GM12878 (cell line): Measurements from ENCODE around the gene NCDN. TPM values are rescaled to one million over a fixed set of nuclear protein-coding genes. Genes with fewer than 3 reads are reported as not detected.

Experiments
- ASH2L ChIP-seq: fragments of 300-600, 200-600 bp; sonication (generic); IDR thresholded peaks from 2 replicates; pipeline ENCODE4 v1.6.1; 2017; ENCODE audit warnings: low read depth, mild to moderate bottlenecking, borderline replicate concordance
- ATF7 ChIP-seq: fragments of 450-650 bp; IDR thresholded peaks from 2 replicates; pipeline ENCODE4 v1.6.1; 2016; ENCODE audit warnings: low read depth, mild to moderate bottlenecking
- BACH1 ChIP-seq: fragments of 450-650 bp; IDR thresholded peaks from 2 replicates; pipeline ENCODE4 v1.6.1; 2017; ENCODE audit warnings: mild to moderate bottlenecking, borderline replicate concordance
- CREB1 ChIP-seq: IDR thresholded peaks from 2 replicates; pipeline ENCODE4 v1.6.1; 2012; ENCODE audit warnings: low read depth, mild to moderate bottlenecking, inconsistent platforms
- FOS ChIP-seq: IDR thresholded peaks from 3 replicates; pipeline ENCODE4 v1.6.1; 2011; ENCODE audit warnings: borderline replicate concordance; ENCODE audit not compliant: insufficient read length; ENCODE audit errors: extremely low read depth
- GABPA ChIP-seq: IDR thresholded peaks from 2 replicates; pipeline ENCODE4 v1.6.1; 2014; ENCODE audit warnings: antibody characterized with exemption, low read depth, mild to moderate bottlenecking, inconsistent platforms
- GATAD2B ChIP-seq: fragments of 450-650 bp; conservative IDR thresholded peaks from 2 replicates; pipeline ENCODE4 v1.6.1; 2017; ENCODE audit warnings: low read depth, mild to moderate bottlenecking, moderate library complexity
- HCFC1 ChIP-seq: fragments of 150-350 bp; IDR thresholded peaks from 2 replicates; pipeline ENCODE4 v1.6.1; 2014; ENCODE audit warnings: low read length
- IKZF1 ChIP-seq: fragments of 450-650 bp; conservative IDR thresholded peaks from 2 replicates; pipeline ENCODE4 v1.6.1; 2017; ENCODE audit warnings: antibody characterized with exemption, mild to moderate bottlenecking
- LARP7 ChIP-seq: fragments of 450-650 bp; IDR thresholded peaks from 2 replicates; pipeline ENCODE4 v1.6.1; 2017; ENCODE audit warnings: mild to moderate bottlenecking
- MEF2B ChIP-seq: fragments of 450-650 bp; IDR thresholded peaks from 2 replicates; pipeline ENCODE4 v1.6.1; 2018; ENCODE audit warnings: mild to moderate bottlenecking, moderate library complexity; ENCODE audit not compliant: partially characterized antibody, poor library complexity, severe bottlenecking
- MTA3 ChIP-seq: IDR thresholded peaks from 2 replicates; pipeline ENCODE4 v1.6.1; 2012; ENCODE audit warnings: low read length, inconsistent platforms, borderline replicate concordance
- NFIC ChIP-seq: IDR thresholded peaks from 2 replicates; pipeline ENCODE4 v1.6.1; 2012; ENCODE audit warnings: low read depth, mild to moderate bottlenecking, inconsistent platforms, low read length, moderate library complexity
- NFYB ChIP-seq: IDR thresholded peaks from 2 replicates; pipeline ENCODE4 v1.6.1; 2011; ENCODE audit warnings: low read depth, mild to moderate bottlenecking, low read length, improper control_type of control experiment, moderate library complexity; ENCODE audit not compliant: insufficient read depth
- NR2F1 ChIP-seq: fragments of 450-650 bp; conservative IDR thresholded peaks from 2 replicates; pipeline ENCODE4 v1.6.1; 2017; ENCODE audit warnings: mild to moderate bottlenecking
- POLR2A ChIP-seq: IDR thresholded peaks from 2 replicates; pipeline ENCODE4 v1.6.1; 2011; ENCODE audit warnings: low read depth, mild to moderate bottlenecking, low read length
- POLR2AphosphoS2 ChIP-seq: IDR thresholded peaks from 2 replicates; pipeline ENCODE4 v1.6.1; 2011; ENCODE audit warnings: low read depth, mild to moderate bottlenecking, low read length, improper control_type of control experiment, moderate library complexity
- POU2F2 ChIP-seq: IDR thresholded peaks from 3 replicates; pipeline ENCODE4 v1.6.1; 2011; ENCODE audit warnings: low read depth, mild to moderate bottlenecking, low read length, borderline replicate concordance
- RFX5 ChIP-seq: IDR thresholded peaks from 2 replicates; pipeline ENCODE4 v1.6.1; 2011; ENCODE audit warnings: low read depth, low read length, improper control_type of control experiment
- RUNX3 ChIP-seq: IDR thresholded peaks from 2 replicates; pipeline ENCODE4 v1.6.1; 2012; ENCODE audit warnings: low read length, inconsistent platforms
- SMAD5 ChIP-seq: IDR thresholded peaks from 2 replicates; pipeline ENCODE4 v1.6.1; 2016; ENCODE audit warnings: antibody characterized with exemption, low read depth
- SMARCA5 ChIP-seq: fragments of 450-650 bp; IDR thresholded peaks from 2 replicates; pipeline ENCODE4 v1.6.1; 2017; ENCODE audit warnings: mild to moderate bottlenecking
- SP1 ChIP-seq: IDR thresholded peaks from one replicate; pipeline ENCODE4 v1.6.1; 2011; ENCODE audit warnings: low read depth, low read length
- SREBF1 ChIP-seq: IDR thresholded peaks from 2 replicates; pipeline ENCODE4 v1.6.1; 2012; ENCODE audit warnings: mild to moderate bottlenecking, low read length
- TAF1 ChIP-seq: IDR thresholded peaks from 2 replicates; pipeline ENCODE4 v1.6.1; 2011; ENCODE audit warnings: mild to moderate bottlenecking, low read depth, low read length, borderline replicate concordance
- TCF12 ChIP-seq: IDR thresholded peaks from 2 replicates; pipeline ENCODE4 v1.6.1; 2011; ENCODE audit warnings: low read depth, mild to moderate bottlenecking, low read length
- YY1 ChIP-seq: IDR thresholded peaks from 2 replicates; pipeline ENCODE4 v1.6.1; 2011; ENCODE audit warnings: low read depth, mild to moderate bottlenecking, low read length
- ZNF217 ChIP-seq: fragments of 450-650 bp; IDR thresholded peaks from 2 replicates; pipeline ENCODE4 v1.6.1; 2017; ENCODE audit warnings: antibody characterized with exemption, mild to moderate bottlenecking
- ZZZ3 ChIP-seq: IDR thresholded peaks from 2 replicates; pipeline ENCODE4 v1.6.1; 2011; ENCODE audit warnings: low read depth; ENCODE audit not compliant: control insufficient read depth, insufficient read length
- polyA plus RNA-seq, 11 experiments: library from polyadenylated mRNA; depleted of rRNA in 4 of 11; unstranded in 6 of 11; stranded (reverse) in 5 of 11; fragments of >200 nt; fragmentation: Nextera tagmentation in 4 of 11; fragmentation: Illumina TruSeq in 1 of 11; extraction: Ambion mirVana in 4 of 11; extraction: Trizol in 1 of 11; gene quantifications; 1 replicate in 1 of 11; 2 replicates in 10 of 11; pipeline versions ENCODE4 v1.2.1 to v1.2.3, GENCODE V29; 2011 to 2016; ENCODE audit warnings: inconsistent platforms in 2 of 11, missing spikeins in 2 of 11, low read depth in 1 of 11
- total RNA-seq, 4 experiments: library from RNA; depleted of rRNA in 3 of 4; stranded (reverse); fragments of >200 nt in 3 of 4; fragmentation: Illumina TruSeq in 1 of 4; extraction: Trizol in 1 of 4; gene quantifications; 2 replicates each; pipeline versions ENCODE4 v1.2.1 to v1.2.3, GENCODE V29; 2013 to 2021
- TF ChIP-seq, protein P1 (sequence below): IDR thresholded peaks from 2 replicates; pipeline ENCODE4 v1.6.1; 2012; ENCODE audit warnings: low read depth, low read length, improper control_type of control experiment
- TF ChIP-seq, protein P2 (sequence below): fragments of 450-650 bp; IDR thresholded peaks from 2 replicates; pipeline ENCODE4 v1.6.1; 2017; ENCODE audit warnings: low read depth, mild to moderate bottlenecking, moderate library complexity
- TF ChIP-seq, protein P3 (sequence below): fragments of 150-350 bp; IDR thresholded peaks from 2 replicates; pipeline ENCODE4 v1.6.1; 2014; ENCODE audit warnings: mild to moderate bottlenecking, low read depth, low read length

Gene NCDN
- total and polyA plus RNA-seq, 10 of the 15 experiments (the other 5 are each of a cell fraction or from before 2014, with no cell fraction given): 1.8 to 25.5 (median 10.9) TPM

GRCh38 chr1:35557611-35558373 lies at the start of gene NCDN (continued):
- TF ChIP-seq POLR2AphosphoS2 (peak; percentile 69; the same call in 1 of the 2 replicates), POU2F2 (peak; percentile 29; the same call in 1 of the 3 replicates), GATAD2B (peak; percentile 87), YY1 (peak; percentile 100), NR2F1 (no peak; the same call in 1 of the 2 replicates), TCF12 (no peak), CREB1 (peak; percentile 60), IKZF1 (peak; percentile 99), MTA3 (no peak), ZZZ3 (no peak), ZNF217 (peak; percentile 69; the same call in 1 of the 2 replicates), MEF2B (peak; percentile 34), POLR2A (peak; percentile 93), TAF1 (peak; percentile 86), ASH2L (peak; percentile 48), GABPA (peak; percentile 79; the same call in 1 of the 2 replicates), RFX5 (no peak), SMARCA5 (peak; percentile 90; the same call in 1 of the 2 replicates), ATF7 (peak; percentile 49; the same call in 1 of the 2 replicates), FOS (peak; percentile 79), SREBF1 (peak; percentile 82), SMAD5 (peak; percentile 54; the same call in 1 of the 2 replicates), BACH1 (peak; percentile 100), SP1 (peak; percentile 99), NFIC (peak; percentile 50; the same call in 1 of the 2 replicates), LARP7 (peak; percentile 50), HCFC1 (peak; percentile 97), NFYB (peak; percentile 91), RUNX3 (peak; percentile 48; the same call in 1 of the 2 replicates)
- TF ChIP-seq, protein P1, sequence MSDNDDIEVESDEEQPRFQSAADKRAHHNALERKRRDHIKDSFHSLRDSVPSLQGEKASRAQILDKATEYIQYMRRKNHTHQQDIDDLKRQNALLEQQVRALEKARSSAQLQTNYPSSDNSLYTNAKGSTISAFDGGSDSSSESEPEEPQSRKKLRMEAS: no peak
- TF ChIP-seq, protein P2, sequence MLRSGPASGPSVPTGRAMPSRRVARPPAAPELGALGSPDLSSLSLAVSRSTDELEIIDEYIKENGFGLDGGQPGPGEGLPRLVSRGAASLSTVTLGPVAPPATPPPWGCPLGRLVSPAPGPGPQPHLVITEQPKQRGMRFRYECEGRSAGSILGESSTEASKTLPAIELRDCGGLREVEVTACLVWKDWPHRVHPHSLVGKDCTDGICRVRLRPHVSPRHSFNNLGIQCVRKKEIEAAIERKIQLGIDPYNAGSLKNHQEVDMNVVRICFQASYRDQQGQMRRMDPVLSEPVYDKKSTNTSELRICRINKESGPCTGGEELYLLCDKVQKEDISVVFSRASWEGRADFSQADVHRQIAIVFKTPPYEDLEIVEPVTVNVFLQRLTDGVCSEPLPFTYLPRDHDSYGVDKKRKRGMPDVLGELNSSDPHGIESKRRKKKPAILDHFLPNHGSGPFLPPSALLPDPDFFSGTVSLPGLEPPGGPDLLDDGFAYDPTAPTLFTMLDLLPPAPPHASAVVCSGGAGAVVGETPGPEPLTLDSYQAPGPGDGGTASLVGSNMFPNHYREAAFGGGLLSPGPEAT: peak; percentile 57; the same call in 1 of the 2 replicates
- TF ChIP-seq, protein P3, sequence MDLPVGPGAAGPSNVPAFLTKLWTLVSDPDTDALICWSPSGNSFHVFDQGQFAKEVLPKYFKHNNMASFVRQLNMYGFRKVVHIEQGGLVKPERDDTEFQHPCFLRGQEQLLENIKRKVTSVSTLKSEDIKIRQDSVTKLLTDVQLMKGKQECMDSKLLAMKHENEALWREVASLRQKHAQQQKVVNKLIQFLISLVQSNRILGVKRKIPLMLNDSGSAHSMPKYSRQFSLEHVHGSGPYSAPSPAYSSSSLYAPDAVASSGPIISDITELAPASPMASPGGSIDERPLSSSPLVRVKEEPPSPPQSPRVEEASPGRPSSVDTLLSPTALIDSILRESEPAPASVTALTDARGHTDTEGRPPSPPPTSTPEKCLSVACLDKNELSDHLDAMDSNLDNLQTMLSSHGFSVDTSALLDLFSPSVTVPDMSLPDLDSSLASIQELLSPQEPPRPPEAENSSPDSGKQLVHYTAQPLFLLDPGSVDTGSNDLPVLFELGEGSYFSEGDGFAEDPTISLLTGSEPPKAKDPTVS: no peak
